HFFc6 (cell line): ENCODE data around the gene ABL2. TPM values are rescaled to one million over a fixed set of nuclear protein-coding genes. Genes with fewer than 3 reads are reported as not detected.
A peak's percentile ranks its signal among the peaks of the same experiment; 100 is the strongest.
"Not testable (repeated sequence)": the region's sequence is repeated elsewhere in the genome, so short reads cannot be mapped to it uniquely, and the experiment has no call there.

ENCODE experiments used
- DNase-seq: peaks from one replicate; pipeline ENCODE4 v3.0.0-alpha.2; 2018
- H3K27ac Mint-ChIP-seq: 2 replicates; pipeline ENCODE4 v1.8.0; 2020; ENCODE audit warnings: mild to moderate bottlenecking, mixed read lengths
- H3K27me3 Mint-ChIP-seq: 2 replicates; pipeline ENCODE4 v1.8.0; 2021; ENCODE audit warnings: mild to moderate bottlenecking, moderate library complexity, mixed read lengths; ENCODE audit not compliant: insufficient read depth
- H3K36me3 Mint-ChIP-seq: 2 replicates; pipeline ENCODE4 v1.8.0; 2021; ENCODE audit warnings: low read depth, mixed read lengths
- H3K4me1 Mint-ChIP-seq: 2 replicates; pipeline ENCODE4 v1.8.0; 2020; ENCODE audit warnings: low read depth, mixed read lengths
- H3K4me3 Mint-ChIP-seq: 2 replicates; pipeline ENCODE4 v1.8.0; 2020; ENCODE audit warnings: mild to moderate bottlenecking, moderate library complexity, mixed read lengths
- H3K9me3 Mint-ChIP-seq: 2 replicates; pipeline ENCODE4 v1.8.0; 2020; ENCODE audit warnings: mild to moderate bottlenecking, mixed read lengths
- total RNA-seq, 6 experiments: library from RNA; stranded (reverse); fragmentation: NEBNext Ultra II Directional; extraction: Animal tissue kit (Norgen Biotek cat#: 25700); gene quantifications; 2 replicates in 1 of 6; 3 replicates in 5 of 6; pipeline ENCODE4 v1.2.3, GENCODE V29; 2021
- TF ChIP-seq, protein P1 (sequence below): fragments of 200-600 bp; sonication (generic); IDR thresholded peaks from 2 replicates; pipeline ENCODE4 v1.5.0; 2021; ENCODE audit warnings: antibody characterized with exemption, mild to moderate bottlenecking

Gene ABL2
- total RNA-seq, 6 experiments from 2014 or later = 54.1 to 65.9 (median 61.2) TPM

DNA sequence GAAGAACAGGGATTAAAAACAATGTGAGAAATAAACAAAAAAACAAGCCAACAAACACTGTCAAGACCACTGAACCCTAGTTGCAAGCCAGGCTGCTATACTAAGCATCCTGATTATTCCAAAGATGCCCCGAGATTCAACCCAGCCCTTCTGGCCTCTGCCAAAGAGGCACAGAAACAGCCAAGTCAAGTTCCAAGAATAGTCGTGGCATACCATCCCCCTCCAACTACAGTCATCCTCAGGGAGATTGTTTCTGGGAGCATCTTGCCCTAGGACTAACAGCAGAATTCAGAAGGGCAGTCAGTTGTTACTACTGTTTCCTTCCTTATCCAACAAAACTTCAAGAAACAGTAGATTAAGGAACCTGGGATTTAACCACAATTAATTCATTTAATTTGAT lies 52.3 kb downstream of the ABL2 start:
- Mint-ChIP-seq H3K36me3 (peaks cover 6% of the 10 kb centered on the region; the same call in 1 of the 2 replicates), H3K4me1 (peaks cover 69% of the 10 kb centered on the region), H3K27ac (peak overlapping the region; percentile 85), H3K9me3 (no peaks in the 10 kb centered on the region), H3K27me3 (no peaks in the 10 kb centered on the region), H3K4me3 (peak overlapping the region; percentile 69)
- peak; percentile 63 for DNase-seq
- TF ChIP-seq, protein P1, sequence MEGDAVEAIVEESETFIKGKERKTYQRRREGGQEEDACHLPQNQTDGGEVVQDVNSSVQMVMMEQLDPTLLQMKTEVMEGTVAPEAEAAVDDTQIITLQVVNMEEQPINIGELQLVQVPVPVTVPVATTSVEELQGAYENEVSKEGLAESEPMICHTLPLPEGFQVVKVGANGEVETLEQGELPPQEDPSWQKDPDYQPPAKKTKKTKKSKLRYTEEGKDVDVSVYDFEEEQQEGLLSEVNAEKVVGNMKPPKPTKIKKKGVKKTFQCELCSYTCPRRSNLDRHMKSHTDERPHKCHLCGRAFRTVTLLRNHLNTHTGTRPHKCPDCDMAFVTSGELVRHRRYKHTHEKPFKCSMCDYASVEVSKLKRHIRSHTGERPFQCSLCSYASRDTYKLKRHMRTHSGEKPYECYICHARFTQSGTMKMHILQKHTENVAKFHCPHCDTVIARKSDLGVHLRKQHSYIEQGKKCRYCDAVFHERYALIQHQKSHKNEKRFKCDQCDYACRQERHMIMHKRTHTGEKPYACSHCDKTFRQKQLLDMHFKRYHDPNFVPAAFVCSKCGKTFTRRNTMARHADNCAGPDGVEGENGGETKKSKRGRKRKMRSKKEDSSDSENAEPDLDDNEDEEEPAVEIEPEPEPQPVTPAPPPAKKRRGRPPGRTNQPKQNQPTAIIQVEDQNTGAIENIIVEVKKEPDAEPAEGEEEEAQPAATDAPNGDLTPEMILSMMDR = no peak

DNA sequence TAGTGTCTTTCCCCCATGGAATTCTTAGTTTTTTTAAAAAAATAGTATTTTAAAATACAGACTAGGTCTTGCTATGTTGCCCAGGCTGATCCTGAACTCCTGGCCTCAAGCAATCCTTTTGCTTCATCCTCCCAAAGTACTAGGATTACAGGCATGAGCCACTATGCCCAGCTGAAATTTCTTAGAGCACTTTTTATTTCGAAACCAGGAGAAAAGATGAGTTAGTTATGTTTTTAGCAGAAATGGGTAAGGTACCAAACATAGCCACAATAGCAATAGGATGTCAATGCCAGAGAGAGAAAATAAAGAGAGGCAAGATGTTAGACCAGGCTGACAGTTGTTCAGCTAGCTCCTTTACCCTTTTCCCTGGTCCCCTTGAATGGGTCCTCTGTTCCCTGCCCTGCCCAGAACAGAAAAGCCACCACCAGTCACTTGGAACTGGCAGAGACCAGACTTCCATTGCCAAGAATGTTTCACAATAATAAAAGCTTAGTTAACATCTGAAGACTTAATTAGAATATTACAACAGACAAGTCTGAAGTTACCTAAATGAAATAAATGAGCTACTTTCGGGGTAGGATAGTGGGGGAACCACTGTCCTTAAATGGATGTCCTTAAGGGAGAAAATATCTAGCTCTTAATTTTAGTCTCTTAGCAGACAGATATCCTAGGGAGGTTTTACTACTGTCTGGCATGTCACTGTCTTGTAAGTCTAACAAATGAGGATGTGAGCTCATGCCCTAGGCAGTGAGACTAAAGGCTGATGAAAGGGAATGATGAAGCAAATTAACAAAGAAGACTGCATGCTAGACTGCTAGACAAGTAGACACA lies 54.3 kb downstream of the ABL2 start:
- H3K27me3 Mint-ChIP-seq = no peaks in the 10 kb centered on the region
- H3K36me3 Mint-ChIP-seq = no peaks in the 10 kb centered on the region; the same call in 1 of the 2 replicates
- H3K4me3 Mint-ChIP-seq = peak overlapping the region; percentile 20; the same call in 1 of the 2 replicates
- H3K27ac Mint-ChIP-seq = peak overlapping the region; percentile 77
- DNase-seq = peak; percentile 71
- peaks cover 55% of the 10 kb centered on the region for H3K4me1 Mint-ChIP-seq
- no peaks in the 10 kb centered on the region for H3K9me3 Mint-ChIP-seq
- TF ChIP-seq, protein P1 = no peak

DNA sequence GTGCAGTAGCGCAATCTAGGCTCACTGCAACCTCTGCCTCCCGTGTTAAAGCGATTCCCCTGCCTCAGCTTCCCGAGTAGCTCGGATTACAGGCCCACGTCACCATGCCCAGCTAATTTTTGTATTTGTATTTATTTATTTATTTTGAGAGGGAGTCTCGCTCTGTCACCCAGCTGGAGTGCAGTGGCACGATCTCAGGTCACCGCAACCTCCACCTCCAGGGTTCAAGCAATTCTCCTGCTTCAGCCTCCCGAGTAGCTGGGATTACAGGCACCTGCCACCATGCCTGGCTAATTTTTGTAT lies 59.1 kb downstream of the ABL2 start:
- H3K27ac Mint-ChIP-seq = peak overlapping the region; percentile 95

GRCh38 chr1:179169616-179170467 lies 59.6 kb downstream of the ABL2 start:
- peaks cover 52% of the 10 kb centered on the region for H3K4me1 Mint-ChIP-seq
- no peaks in the 10 kb centered on the region for H3K9me3 Mint-ChIP-seq
- TF ChIP-seq, protein P1 = no peak
- no peaks in the 10 kb centered on the region; the same call in 1 of the 2 replicates for H3K36me3 Mint-ChIP-seq
- H3K27ac Mint-ChIP-seq = peak overlapping the region; percentile 95
- DNase-seq = peak; percentile 79
- peak overlapping the region; percentile 72 for H3K4me3 Mint-ChIP-seq
- no peaks in the 10 kb centered on the region for H3K27me3 Mint-ChIP-seq

More for the DNA sequence above, 59.1 kb downstream of the ABL2 start:
- H3K4me3 Mint-ChIP-seq = peak overlapping the region; percentile 72
- H3K36me3 Mint-ChIP-seq, H3K27me3 Mint-ChIP-seq, DNase-seq, H3K9me3 Mint-ChIP-seq: not testable (repeated sequence)
- peaks cover 52% of the 10 kb centered on the region for H3K4me1 Mint-ChIP-seq

DNA sequence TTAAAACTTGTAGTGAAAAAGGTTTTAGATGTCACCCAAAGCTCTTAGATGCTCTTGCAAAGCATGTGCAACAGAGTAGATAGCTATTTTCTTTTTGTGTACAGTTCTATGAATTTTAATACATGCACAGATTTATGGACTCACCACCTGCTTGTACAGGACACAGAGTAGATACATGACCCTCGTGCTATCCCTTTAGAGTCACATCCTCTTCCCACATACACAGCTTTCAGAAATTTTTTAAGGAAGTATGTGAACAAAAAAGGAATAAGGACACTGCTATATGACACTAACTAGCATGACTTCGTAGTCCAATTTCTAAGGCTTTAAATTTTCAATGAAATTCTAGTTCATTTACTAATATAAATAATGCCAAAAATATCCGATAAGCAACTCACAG lies 60.9 kb downstream of the ABL2 start:
- no peak for DNase-seq
- Mint-ChIP-seq H3K36me3 (no peaks in the 10 kb centered on the region; the same call in 1 of the 2 replicates), H3K27ac (no peak overlapping the region)

More for the DNA sequence above, 60.9 kb downstream of the ABL2 start:
- no peak overlapping the region for H3K4me3 Mint-ChIP-seq
- TF ChIP-seq, protein P1 = no peak
- no peaks in the 10 kb centered on the region for H3K27me3 Mint-ChIP-seq
- no peaks in the 10 kb centered on the region for H3K9me3 Mint-ChIP-seq
- H3K4me1 Mint-ChIP-seq = peaks cover 63% of the 10 kb centered on the region
